ENCODE measurements around the gene TRMT11. TPM values are rescaled to one million over a fixed set of nuclear protein-coding genes. Genes with fewer than 3 reads are reported as not detected.

TRMT11 gene
- polyA plus RNA-seq, 1 experiment = 27.3 TPM

DNA sequence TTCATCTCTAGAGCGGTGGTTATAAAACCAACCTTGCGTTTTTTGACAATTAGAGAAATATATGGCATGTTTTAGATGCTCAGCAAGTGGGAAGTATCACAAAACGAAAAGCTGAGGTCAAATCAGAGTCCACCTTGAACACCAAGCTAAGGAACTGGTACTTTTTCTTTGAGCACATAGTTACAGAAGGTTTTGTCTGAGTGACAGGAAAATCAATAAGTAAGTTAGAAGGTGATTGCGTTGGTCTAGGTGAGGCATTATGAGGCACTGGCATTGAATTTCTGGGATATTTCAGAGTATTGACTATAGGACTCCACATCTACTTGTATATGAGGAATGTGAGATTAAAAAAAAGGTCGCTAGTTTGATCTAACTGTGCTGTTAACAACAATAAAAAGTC lies 30.4 kb upstream of the TRMT11 start:
- no peak for DNase-seq (ENCODE audit: low read depth, low spot score)
- ChIA-PET CTCF (interaction anchor here (0.6 to 11.8 kb wide), 64 partner anchors 9 to 1085 kb away, joined by 3 to 196 read pairs (median 5); partner anchors contain the start of genes NCOA7 and TRMT11), POLR2A (interaction anchor here (0.6 to 1.5 kb wide), 7 partner anchors 10 to 175 kb away, joined by 3 to 9 read pairs (median 3); no protein-coding TSS in a partner anchor)
- Histone ChIP-seq H3K9me3 (ENCODE audit: control insufficient read depth, insufficient read depth, low read length) (peaks cover 8% of the 10 kb centered on the region; the same call in 1 of the 2 replicates), H3K27ac (ENCODE audit: low read depth, low read length) (no peak overlapping the region), H3K27me3 (ENCODE audit: control insufficient read depth, insufficient read depth, low read length) (no peaks in the 10 kb centered on the region), H3K4me3 (ENCODE audit: low read depth, low read length) (no peak overlapping the region; the same call in 1 of the 2 replicates)
- TF ChIP-seq CTCF (IDR thresholded peaks at IDR 0.05; ENCODE audit: low read depth, low read length) = no peak

- H3K9me3 ChIP-seq (ENCODE audit: control insufficient read depth, insufficient read depth, low read length) = peaks cover 8% of the 10 kb centered on the region; the same call in 1 of the 2 replicates
- ChIA-PET POLR2A (interaction anchor here (0.6 to 1.5 kb wide), 8 partner anchors 11 to 176 kb away, joined by 3 to 9 read pairs (median 3); partner anchors contain the start of gene NCOA7), CTCF (interaction anchor here (0.6 to 11.8 kb wide), 73 partner anchors 9 to 1086 kb away, joined by 3 to 196 read pairs (median 5); partner anchors contain the start of genes NCOA7 and TRMT11)
- DNase-seq (ENCODE audit: low read depth, low spot score) = peak; percentile 91
- H3K27me3 ChIP-seq (ENCODE audit: control insufficient read depth, insufficient read depth, low read length) = no peaks in the 10 kb centered on the region
- TF ChIP-seq CTCF (IDR thresholded peaks at IDR 0.05; ENCODE audit: low read depth, low read length) = peak; percentile 96
- H3K4me3 ChIP-seq (ENCODE audit: low read depth, low read length) = peak within 1 kb of the TSS; percentile 91
- H3K27ac ChIP-seq (ENCODE audit: low read depth, low read length) = peak within 1 kb of the TSS; percentile 78
These were observed 29.6 kb upstream of the TRMT11 start, which contains the start of gene HINT3 for GRCh38 chr6:125956506-125957390. Gene HINT3 (plus strand): TSS chr6:125956770. CDS start chr6:125956978, 208 bp downstream.

DNA sequence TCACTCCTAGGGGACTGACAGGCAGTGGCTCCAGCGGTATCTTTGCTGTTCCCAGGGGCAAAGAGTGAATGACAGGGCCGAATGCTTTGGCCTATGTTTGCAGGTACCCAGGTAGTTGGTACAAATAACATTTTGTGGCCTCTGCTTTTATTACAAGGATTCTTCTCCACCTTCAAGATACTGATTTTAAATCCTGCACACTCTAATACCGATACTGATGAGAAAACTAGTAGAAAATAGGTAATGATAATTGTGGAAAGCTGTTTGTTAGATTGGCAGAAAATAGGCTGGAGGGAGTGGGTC lies 29.0 kb upstream of the TRMT11 start:
- TF ChIP-seq CTCF (IDR thresholded peaks at IDR 0.05; ENCODE audit: low read depth, low read length) = no peak
- H3K27ac ChIP-seq (ENCODE audit: low read depth, low read length) = no peak overlapping the region
- peaks cover 8% of the 10 kb centered on the region; the same call in 1 of the 2 replicates for H3K9me3 ChIP-seq (ENCODE audit: control insufficient read depth, insufficient read depth, low read length)
- peak overlapping the region; percentile 91 for H3K4me3 ChIP-seq (ENCODE audit: low read depth, low read length)
- CTCF ChIA-PET = interaction anchor here (0.7 to 11.8 kb wide), 16 partner anchors 10 to 172 kb away, joined by 3 to 196 read pairs (median 9); partner anchors contain the start of gene NCOA7
- DNase-seq (ENCODE audit: low read depth, low spot score) = no peak
- POLR2A ChIA-PET = interaction anchor here (1.1 to 1.5 kb wide), 3 partner anchors 11 to 167 kb away, joined by 3 to 9 read pairs (median 3); partner anchors contain the start of gene NCOA7
- H3K27me3 ChIP-seq (ENCODE audit: control insufficient read depth, insufficient read depth, low read length) = no peaks in the 10 kb centered on the region

DNA sequence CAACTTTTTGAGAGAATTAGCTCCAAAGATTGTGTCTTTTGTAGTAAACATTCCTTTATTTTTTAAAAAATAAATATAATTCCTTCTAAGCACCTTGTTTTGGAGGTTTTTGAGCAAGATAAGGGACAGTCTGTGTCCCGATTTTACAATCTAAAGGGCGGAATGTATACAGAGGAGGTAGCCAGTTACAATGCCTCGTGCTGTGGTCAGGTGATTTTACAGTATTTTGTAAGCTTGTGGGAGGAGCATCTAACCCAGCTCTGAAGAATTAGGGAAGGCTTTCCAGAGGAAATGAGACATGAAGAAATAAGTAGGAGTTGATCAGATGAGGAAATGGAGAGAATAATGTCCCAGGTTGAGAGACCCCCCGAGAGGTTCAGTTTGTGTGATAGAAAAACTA lies 28.5 kb upstream of the TRMT11 start:
- ChIA-PET CTCF (interaction anchor here (0.8 to 11.8 kb wide), 12 partner anchors 9 to 172 kb away, joined by 3 to 196 read pairs (median 7); partner anchors contain the start of gene NCOA7), POLR2A (interaction anchor here (1.1 kb wide), 1 partner anchor 167 kb away, joined by 3 read pairs; the partner anchor contains the start of gene NCOA7)
- Histone ChIP-seq H3K27me3 (ENCODE audit: control insufficient read depth, insufficient read depth, low read length) (no peaks in the 10 kb centered on the region), H3K9me3 (ENCODE audit: control insufficient read depth, insufficient read depth, low read length) (peaks cover 7% of the 10 kb centered on the region; the same call in 1 of the 2 replicates), H3K27ac (ENCODE audit: low read depth, low read length) (no peak overlapping the region), H3K4me3 (ENCODE audit: low read depth, low read length) (peak overlapping the region; percentile 91)
- no peak for TF ChIP-seq CTCF (IDR thresholded peaks at IDR 0.05; ENCODE audit: low read depth, low read length)
- DNase-seq (ENCODE audit: low read depth, low spot score) = no peak
